ENCODE results near the gene SULT1E1. TPM values are rescaled to one million over a fixed set of nuclear protein-coding genes. Genes with fewer than 3 reads are reported as not detected.

SULT1E1 gene
- total and polyA plus RNA-seq, 8 donors = 0.62 to 52.1 (median 2.0) TPM; not detected in 2

DNA sequence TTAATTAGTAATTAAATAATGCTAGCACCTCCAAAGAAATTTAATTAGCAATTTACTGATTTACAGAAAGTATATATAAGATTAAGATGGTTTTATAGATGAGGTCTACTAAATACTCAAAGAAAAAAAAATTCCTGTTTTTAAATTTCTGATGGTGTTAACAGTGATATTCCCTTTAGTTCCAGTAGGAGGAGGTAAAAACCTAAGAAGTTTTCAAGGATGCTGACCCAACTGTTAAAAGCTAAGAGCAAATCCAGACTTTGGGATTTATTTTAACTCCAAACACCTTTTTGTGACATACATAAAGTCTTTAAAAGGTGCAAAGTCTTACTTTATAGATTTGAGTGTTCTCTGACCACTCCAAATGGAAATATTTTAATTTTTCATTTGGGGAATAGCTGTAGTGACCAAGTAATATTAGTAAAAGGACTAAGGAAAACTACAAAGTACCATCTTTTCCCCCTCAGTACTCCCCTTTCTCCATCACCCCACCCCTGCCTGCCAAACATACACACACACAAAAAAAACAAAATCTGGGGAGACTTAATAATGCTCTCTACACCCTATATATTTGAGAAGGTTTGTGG, 36.7 kb upstream of the SULT1E1 start:
- intact Hi-C loops (cut with DNase I; ENCODE audit: low total_unique reads) = no loop called here
- peak in 1 of 2 donors; percentile 12 for DNase-seq

DNA sequence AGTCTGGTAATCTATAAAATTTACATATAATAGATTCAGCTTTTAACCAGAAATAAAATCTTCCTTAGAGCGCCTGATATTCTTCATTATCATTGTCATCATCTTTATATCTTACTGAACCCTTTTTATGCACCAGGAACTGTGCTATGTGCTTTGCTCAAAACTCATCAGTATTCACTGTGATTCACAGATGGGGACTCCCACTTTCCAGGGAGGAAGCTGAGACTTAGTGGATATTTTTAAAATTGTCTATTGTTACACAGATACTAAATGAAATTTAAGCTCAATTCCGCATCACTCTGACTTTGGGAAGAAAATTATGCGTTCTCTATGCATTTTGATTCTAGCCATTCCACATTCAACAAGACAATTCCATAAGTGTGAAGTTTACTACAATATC, 34.8 kb upstream of the SULT1E1 start:
- Histone ChIP-seq H3K9me3 (no peaks in the 10 kb centered on the region), H3K4me3 (no peak overlapping the region), H3K27me3 (no peaks in the 10 kb centered on the region), H3K36me3 (no peaks in the 10 kb centered on the region), H3K4me1 (no peaks in the 10 kb centered on the region), H3K27ac (no peak overlapping the region)
- TF ChIP-seq, protein P1, sequence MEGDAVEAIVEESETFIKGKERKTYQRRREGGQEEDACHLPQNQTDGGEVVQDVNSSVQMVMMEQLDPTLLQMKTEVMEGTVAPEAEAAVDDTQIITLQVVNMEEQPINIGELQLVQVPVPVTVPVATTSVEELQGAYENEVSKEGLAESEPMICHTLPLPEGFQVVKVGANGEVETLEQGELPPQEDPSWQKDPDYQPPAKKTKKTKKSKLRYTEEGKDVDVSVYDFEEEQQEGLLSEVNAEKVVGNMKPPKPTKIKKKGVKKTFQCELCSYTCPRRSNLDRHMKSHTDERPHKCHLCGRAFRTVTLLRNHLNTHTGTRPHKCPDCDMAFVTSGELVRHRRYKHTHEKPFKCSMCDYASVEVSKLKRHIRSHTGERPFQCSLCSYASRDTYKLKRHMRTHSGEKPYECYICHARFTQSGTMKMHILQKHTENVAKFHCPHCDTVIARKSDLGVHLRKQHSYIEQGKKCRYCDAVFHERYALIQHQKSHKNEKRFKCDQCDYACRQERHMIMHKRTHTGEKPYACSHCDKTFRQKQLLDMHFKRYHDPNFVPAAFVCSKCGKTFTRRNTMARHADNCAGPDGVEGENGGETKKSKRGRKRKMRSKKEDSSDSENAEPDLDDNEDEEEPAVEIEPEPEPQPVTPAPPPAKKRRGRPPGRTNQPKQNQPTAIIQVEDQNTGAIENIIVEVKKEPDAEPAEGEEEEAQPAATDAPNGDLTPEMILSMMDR (IDR thresholded peaks at IDR 0.05) = no peak
- no peak for TF ChIP-seq EP300 (IDR thresholded peaks at IDR 0.05)
- no peak for TF ChIP-seq POLR2A (IDR thresholded peaks at IDR 0.05)
- no peak for TF ChIP-seq POLR2AphosphoS5 (IDR thresholded peaks at IDR 0.05)
- WGBS, 5 donors = 87 to 96% (median 90%) methylated on average over 3 of the region's 3 CpGs
- no peak for DNase-seq
- intact Hi-C loops (cut with DNase I; ENCODE audit: low total_unique reads) = no loop called here

More for the DNA sequence above, 36.7 kb upstream of the SULT1E1 start:
- Histone ChIP-seq H3K27ac (no peak overlapping the region), H3K4me3 (no peak overlapping the region), H3K9me3 (no peaks in the 10 kb centered on the region), H3K27me3 (no peaks in the 10 kb centered on the region), H3K4me1 (no peaks in the 10 kb centered on the region), H3K36me3 (no peaks in the 10 kb centered on the region)
- TF ChIP-seq, protein P1 (IDR thresholded peaks at IDR 0.05) = peak in 4 of 7 experiments; percentile 41 to 52 (median 44)
- no peak for TF ChIP-seq POLR2AphosphoS5 (IDR thresholded peaks at IDR 0.05)

DNA sequence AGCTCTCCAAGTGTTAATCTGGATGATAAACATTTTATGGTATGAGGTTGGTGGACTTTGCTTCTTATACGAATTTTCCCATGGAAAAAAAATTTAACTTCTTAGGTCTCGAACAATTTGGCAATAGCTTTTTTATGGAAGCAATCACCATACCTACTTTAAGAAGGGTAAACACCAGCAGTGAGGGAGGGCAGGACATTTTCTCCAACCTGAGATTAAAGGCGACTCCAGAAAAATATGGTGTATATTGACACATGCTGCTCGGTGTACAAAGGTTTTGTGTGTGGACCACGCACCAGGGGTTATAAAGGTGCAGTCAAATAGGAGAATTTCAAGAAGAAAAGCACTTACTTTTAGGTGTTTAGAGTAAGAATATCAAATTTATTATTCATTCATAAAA, 34.2 kb upstream of the SULT1E1 start:
- no peaks in the 10 kb centered on the region for H3K9me3 ChIP-seq
- TF ChIP-seq EP300 (IDR thresholded peaks at IDR 0.05) (no peak), POLR2AphosphoS5 (IDR thresholded peaks at IDR 0.05) (no peak), POLR2A (IDR thresholded peaks at IDR 0.05) (no peak)
- TF ChIP-seq, protein P1 (IDR thresholded peaks at IDR 0.05) = no peak
- H3K27me3 ChIP-seq = no peaks in the 10 kb centered on the region
- DNase-seq = no peak
- WGBS, 5 donors = 20 to 44% (median 34%) methylated on average over 5 of the region's 5 CpGs
- H3K36me3 ChIP-seq = no peaks in the 10 kb centered on the region
- intact Hi-C loops (cut with DNase I; ENCODE audit: low total_unique reads) = no loop called here
- no peak overlapping the region for H3K4me3 ChIP-seq
- H3K4me1 ChIP-seq = no peaks in the 10 kb centered on the region
- H3K27ac ChIP-seq = no peak overlapping the region

DNA sequence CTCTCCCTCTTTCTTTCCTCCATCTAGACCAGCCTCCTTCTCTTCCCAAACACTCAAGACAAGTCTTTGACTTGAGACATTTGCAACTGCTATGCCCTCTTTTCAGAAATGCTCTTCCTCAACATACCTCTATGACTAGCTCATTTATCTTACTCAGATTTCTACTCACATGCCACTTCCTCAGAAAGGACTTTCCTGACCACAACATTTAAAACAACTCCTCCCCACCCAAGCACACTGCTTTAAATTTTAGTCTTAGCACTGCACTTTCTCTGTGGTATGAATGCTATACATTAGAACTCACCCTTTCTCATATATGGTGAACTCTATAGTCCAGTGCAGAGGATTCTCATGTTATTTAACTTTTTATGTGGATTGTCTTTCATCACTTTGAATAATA, 28.4 kb upstream of the SULT1E1 start:
- intact Hi-C loops (cut with DNase I; ENCODE audit: low total_unique reads) = loop anchor here (10.0 kb wide), 1 partner anchor 194 kb away; no protein-coding TSS in a partner anchor
- Histone ChIP-seq H3K9me3 (peaks cover 0 to 6% (median 2%) of the 10 kb centered on the region in 4 donors), H3K27ac (no peak overlapping the region), H3K27me3 (no peaks in the 10 kb centered on the region), H3K4me3 (no peak overlapping the region), H3K4me1 (no peaks in the 10 kb centered on the region), H3K36me3 (no peaks in the 10 kb centered on the region)
- TF ChIP-seq POLR2AphosphoS5 (IDR thresholded peaks at IDR 0.05) (no peak), EP300 (IDR thresholded peaks at IDR 0.05) (no peak), POLR2A (IDR thresholded peaks at IDR 0.05) (no peak)
- TF ChIP-seq, protein P1 (IDR thresholded peaks at IDR 0.05) = no peak
- DNase-seq = no peak
